Right cardiac atrium (tissue), 5 donors: ENCODE measurements around the gene PDRG1. TPM values are rescaled to one million over a fixed set of nuclear protein-coding genes. Genes with fewer than 3 reads are reported as not detected.
"Not testable (repeated sequence)": the region's sequence is repeated elsewhere in the genome, so short reads cannot be mapped to it uniquely, and the experiment has no call there.

Source experiments
- ATAC-seq, 2 donors: fragments of 200-7000 bp; cut with Tn5 transposase; one replicate each; pipeline versions ENCODE4 v1.8.0 to v1.9.1; 2020; ENCODE audit warnings: moderate library complexity in 2 of 2, mild to moderate bottlenecking in 1 of 2
- DNase-seq, 3 donors: peaks; one replicate each; pipeline ENCODE4 v3.0.0-alpha.2; 2020
- H3K27ac ChIP-seq: one replicate; pipeline ENCODE4 v1.5.1; 2013; ENCODE audit warnings: mild to moderate bottlenecking, low read length, control low read depth, moderate library complexity
- H3K27me3 ChIP-seq: one replicate; pipeline ENCODE4 v1.6.1; 2013; ENCODE audit not compliant: control insufficient read depth, insufficient read depth
- H3K4me1 ChIP-seq: one replicate; pipeline ENCODE4 v1.6.1; 2013; ENCODE audit warnings: low read length; ENCODE audit not compliant: control insufficient read depth, insufficient read depth
- H3K4me3 ChIP-seq: one replicate; pipeline ENCODE4 v1.5.1; 2013; ENCODE audit warnings: low read length, control low read depth
- H3K9me3 ChIP-seq: one replicate; pipeline ENCODE4 v1.6.1; 2013; ENCODE audit warnings: low read length; ENCODE audit not compliant: control insufficient read depth
- WGBS: extraction: QIAGEN DNeasy Blood & Tissue Kit; methylation state at CpG from one replicate; pipeline ENCODE4 v1.1.7; 2013; 5-methylcytosine and 5-hydroxymethylcytosine counted together
- intact Hi-C, 4 donors: fragments of 100-400 bp; cut with DNase I; formaldehyde crosslinking; loops; one replicate each; pipeline versions ENCODE4 v1.11.0 to v1.14.0; 2022 to 2023
- polyA plus RNA-seq: library from polyadenylated mRNA; stranded (reverse); fragments of 200-250 nt; gene quantifications from one replicate; pipeline ENCODE4 v1.2.3, GENCODE V29; 2013
- total RNA-seq, 4 donors: library from RNA; stranded (reverse); fragmentation: NEBNext Ultra II Directional; extraction: Animal tissue kit (Norgen Biotek cat#: 25700); gene quantifications; one replicate each; pipeline ENCODE4 v1.2.1, GENCODE V29; 2021
- donor health status: healthy with polysubstance abuse.
- donor health status: DM: no; HTN: yes; CAD: no.
- donor health status: DM: no; HTN: no; CAD: no.
- donor health status: DM: no; HTN: yes; CAD: no; lungs with severe emphysema.
- donor health status: DM: yes; HTN: yes; CAD: no.

The PDRG1 gene
- total and polyA plus RNA-seq, 5 donors, result 7.4 to 11.9 (median 8.8) TPM

DNA sequence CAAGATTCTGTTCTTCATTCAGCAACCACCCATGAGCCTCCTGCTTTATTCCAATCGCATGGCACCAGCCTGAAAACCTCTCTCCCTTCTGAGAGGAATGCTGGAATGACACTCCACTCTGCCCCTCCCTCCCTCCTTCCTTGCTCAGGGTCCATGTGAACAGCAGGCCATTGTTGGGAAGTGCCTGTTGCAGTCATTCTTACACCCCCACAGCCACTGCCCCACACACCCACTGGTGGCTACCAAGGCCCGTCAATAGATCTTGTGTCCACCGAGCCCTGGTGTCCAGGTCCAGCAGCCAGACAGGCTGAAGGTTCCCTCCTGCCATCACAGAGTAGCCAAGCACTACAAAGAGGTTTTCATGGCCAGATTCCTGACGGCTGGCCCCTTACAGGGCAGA lies 6.5 kb downstream of the PDRG1 start:
- Histone ChIP-seq H3K4me3 (no peak overlapping the region), H3K27me3 (no peaks in the 10 kb centered on the region), H3K4me1 (peaks cover 4% of the 10 kb centered on the region), H3K9me3 (no peaks in the 10 kb centered on the region), H3K27ac (no peak overlapping the region)
- WGBS, result 79% methylated on average over 4 of the region's 4 CpGs
- DNase-seq (no peak), ATAC-seq (no peak)
- intact Hi-C loops, result no loop called here

DNA sequence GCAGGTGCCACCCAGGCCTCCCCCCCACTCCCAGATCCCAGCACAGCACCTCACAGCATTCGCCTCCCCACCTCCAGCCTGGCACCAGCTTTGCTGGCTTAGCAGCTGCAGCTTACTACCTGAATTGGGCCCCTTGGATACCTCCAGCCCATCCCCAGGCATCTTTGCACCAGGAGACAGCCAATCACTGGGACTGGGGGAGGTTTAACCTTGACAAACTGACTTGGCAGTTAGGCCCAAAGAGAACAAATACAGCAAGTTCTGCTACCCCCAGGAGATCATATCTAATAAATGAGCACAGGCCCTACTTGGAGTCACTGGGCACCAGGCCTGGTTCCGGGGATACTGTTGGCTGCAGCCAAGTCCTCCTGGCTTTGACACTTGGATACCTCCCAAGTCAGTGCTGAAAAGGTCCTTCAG lies 8.8 kb downstream of the PDRG1 start:
- H3K9me3 ChIP-seq, result no peaks in the 10 kb centered on the region
- intact Hi-C loops, result no loop called here
- 42% methylated on average over 2 of the region's 2 CpGs for WGBS
- H3K27me3 ChIP-seq, result no peaks in the 10 kb centered on the region
- H3K4me1 ChIP-seq, result peaks cover 2% of the 10 kb centered on the region
- no peak overlapping the region for H3K4me3 ChIP-seq
- H3K27ac ChIP-seq, result peak overlapping the region; percentile 25
- ATAC-seq, result peak; percentile 57 to 81
- peak; percentile 65 to 87 (median 77) for DNase-seq

DNA sequence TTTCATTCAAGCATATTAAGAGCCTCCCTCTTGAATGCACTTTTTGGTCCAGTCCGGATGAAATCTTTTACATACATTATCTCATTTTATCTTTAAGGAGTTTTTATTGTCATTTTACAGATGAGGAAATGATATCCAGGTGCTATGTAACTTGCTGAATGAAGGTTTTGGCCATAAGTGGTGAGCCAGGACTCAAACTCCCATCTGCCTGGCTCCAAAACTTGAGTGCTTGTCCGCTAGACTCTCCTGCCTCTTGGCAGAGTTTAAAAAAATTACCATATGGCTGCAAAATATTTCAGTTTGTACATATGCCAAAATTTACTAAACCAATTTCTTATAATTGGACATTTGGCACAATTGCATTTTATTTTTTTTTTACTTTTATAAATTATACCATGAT lies 12.2 kb downstream of the PDRG1 start:
- Histone ChIP-seq H3K9me3 (no peaks in the 10 kb centered on the region), H3K4me1 (peaks cover 2% of the 10 kb centered on the region), H3K27ac (no peak overlapping the region), H3K4me3 (no peak overlapping the region), H3K27me3 (no peaks in the 10 kb centered on the region)
- intact Hi-C loops, result no loop called here
- no peak for ATAC-seq
- no peak for DNase-seq
- WGBS, result 92% methylated on average over 2 of the region's 2 CpGs

DNA sequence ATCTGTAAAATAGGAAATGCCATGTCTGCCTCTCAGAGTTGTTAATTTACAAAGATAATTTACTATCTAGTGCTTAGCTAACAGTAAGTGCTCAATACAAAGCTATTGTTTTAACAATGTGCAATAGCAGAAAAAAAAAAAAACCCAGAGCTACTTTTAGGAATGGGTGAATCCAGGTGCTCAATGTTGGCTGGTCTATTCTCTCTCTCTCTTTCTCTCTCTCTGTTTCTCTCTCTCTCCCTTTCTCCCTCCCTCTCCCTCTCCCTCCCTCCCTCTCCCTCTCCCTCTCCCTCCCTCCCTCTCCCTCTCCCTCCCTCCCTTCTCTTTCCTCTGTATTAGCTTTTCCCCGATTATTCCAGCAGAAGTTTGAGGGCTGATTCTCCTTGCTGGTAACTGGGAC lies 14.0 kb downstream of the PDRG1 start:
- ATAC-seq (no peak), DNase-seq (no peak)
- WGBS, result 78% methylated on average over 1 of the region's 1 CpG
- Histone ChIP-seq H3K4me3 (no peak overlapping the region), H3K9me3 (no peaks in the 10 kb centered on the region), H3K4me1 (no peaks in the 10 kb centered on the region), H3K27me3 (no peaks in the 10 kb centered on the region), H3K27ac (no peak overlapping the region)
- intact Hi-C loops, result no loop called here

DNA sequence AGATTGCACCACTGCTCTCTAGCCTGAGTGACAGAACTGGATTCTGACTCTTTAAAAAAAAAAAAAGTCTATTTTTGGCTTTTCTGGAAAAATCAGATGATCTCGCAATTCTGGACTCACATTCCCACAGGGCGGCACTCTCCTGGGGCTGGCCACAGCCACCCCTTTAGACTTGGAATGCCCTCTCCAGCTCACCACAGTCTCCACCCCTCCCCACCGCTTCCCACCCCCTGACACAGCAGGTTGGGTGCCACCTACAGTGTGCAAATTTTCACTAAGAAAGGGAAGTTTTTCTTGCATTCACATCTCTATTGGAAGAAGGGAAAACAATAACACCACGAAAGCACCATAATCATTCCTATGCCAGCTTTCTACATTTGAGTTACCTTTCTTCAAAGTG lies 15.4 kb downstream of the PDRG1 start:
- H3K4me1 ChIP-seq, result no peaks in the 10 kb centered on the region
- DNase-seq, result no peak
- intact Hi-C loops, result no loop called here

DNA sequence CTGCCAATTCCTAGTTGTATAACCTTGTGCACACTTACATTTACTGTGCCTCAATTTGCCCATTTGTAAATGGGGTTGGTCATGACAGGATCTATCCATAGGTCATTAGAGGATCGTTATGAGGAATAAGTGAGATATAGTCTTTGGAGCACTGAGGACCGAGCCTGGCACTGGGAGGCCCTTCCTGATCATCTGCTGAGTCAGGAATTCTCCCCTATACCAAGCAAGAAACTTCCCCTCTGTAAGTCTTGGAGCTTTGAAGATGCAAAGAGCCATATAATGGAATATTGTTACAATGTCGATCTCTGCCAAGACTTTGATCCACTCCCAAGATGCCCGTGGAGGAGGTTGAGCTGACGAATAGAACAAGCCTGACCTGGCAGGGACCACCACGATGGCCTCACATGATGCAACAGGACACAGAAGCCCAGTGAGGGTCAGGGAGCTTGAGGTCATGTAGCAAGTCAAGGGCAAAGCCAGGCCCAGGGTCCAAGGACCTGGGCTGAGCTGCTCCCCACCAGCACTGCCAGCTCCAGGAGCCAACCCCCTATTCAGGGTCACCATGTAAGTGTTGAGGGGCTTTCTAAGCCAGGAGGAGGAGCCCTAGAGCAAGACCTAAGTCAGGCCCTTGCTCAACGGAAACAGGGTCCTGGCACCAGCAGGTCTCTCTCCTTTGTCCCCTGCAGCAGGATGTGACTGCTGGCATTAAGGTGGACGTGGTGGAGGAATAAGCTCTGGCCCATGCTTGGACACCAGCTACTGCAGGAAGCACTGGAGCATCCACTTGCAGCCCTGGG lies 16.7 kb downstream of the PDRG1 start:
- DNase-seq, result no peak
- Histone ChIP-seq H3K4me3 (no peak overlapping the region), H3K9me3 (no peaks in the 10 kb centered on the region), H3K4me1 (no peaks in the 10 kb centered on the region), H3K27me3 (no peaks in the 10 kb centered on the region), H3K27ac (no peak overlapping the region)
- intact Hi-C loops, result no loop called here
- WGBS, result 66% methylated on average over 8 of the region's 8 CpGs
- peak in 1 of 2 donors; percentile 22 for ATAC-seq

More for the DNA sequence above, 15.4 kb downstream of the PDRG1 start:
- Histone ChIP-seq H3K27me3 (no peaks in the 10 kb centered on the region), H3K9me3 (no peaks in the 10 kb centered on the region), H3K4me3 (no peak overlapping the region), H3K27ac (no peak overlapping the region)
- 65% methylated on average over 4 of the region's 4 CpGs for WGBS
- no peak for ATAC-seq

DNA sequence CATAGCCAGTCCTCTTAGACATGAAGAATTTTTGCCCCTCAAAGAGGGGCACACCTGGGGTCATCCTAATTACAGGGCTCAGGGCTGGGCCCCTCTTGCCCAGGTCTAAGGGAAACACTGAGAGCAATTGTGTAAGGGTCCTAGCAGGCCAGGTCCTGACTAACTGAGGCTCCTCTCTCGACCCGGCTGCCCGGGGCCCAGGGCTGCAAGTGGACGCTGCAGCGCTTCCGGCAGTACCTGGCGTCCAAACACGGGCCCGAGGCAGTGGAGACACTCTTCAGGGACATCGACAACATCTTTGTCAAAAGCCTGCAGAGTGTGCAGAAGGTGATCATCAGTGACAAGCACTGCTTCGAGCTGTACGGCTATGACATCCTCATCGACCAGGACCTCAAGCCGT lies 17.4 kb downstream of the PDRG1 start:
- 86% methylated on average over 14 of the region's 14 CpGs for WGBS
- intact Hi-C loops, result no loop called here
- Histone ChIP-seq H3K4me3 (no peak overlapping the region), H3K9me3 (no peaks in the 10 kb centered on the region), H3K27ac (no peak overlapping the region), H3K27me3 (no peaks in the 10 kb centered on the region), H3K4me1 (no peaks in the 10 kb centered on the region)
- no peak for DNase-seq
- ATAC-seq, result no peak

DNA sequence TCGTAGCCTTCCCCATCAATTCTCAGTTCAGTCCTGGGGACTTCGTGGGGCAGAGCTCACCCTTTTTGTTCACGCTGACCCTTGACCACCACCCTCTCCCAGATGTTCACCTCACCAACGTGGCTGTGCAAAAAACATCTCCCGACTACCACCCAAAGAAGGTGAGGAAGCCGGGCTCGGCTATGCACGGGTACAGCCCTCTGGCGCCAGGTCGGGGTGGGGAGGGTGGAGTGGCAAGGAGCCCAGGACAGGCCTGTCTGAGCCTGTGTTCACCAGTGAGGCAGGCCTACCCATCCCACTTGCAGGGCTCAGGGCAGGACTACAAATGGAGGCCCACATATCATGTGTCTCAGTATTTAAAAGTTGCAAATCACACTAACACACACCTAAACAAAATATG lies 18.1 kb downstream of the PDRG1 start:
- Histone ChIP-seq H3K27me3 (no peaks in the 10 kb centered on the region), H3K9me3 (no peaks in the 10 kb centered on the region), H3K4me3 (no peak overlapping the region), H3K27ac (no peak overlapping the region), H3K4me1 (no peaks in the 10 kb centered on the region)
- no peak for ATAC-seq
- DNase-seq, result no peak
- 85% methylated on average over 10 of the region's 10 CpGs for WGBS
- intact Hi-C loops, result no loop called here

DNA sequence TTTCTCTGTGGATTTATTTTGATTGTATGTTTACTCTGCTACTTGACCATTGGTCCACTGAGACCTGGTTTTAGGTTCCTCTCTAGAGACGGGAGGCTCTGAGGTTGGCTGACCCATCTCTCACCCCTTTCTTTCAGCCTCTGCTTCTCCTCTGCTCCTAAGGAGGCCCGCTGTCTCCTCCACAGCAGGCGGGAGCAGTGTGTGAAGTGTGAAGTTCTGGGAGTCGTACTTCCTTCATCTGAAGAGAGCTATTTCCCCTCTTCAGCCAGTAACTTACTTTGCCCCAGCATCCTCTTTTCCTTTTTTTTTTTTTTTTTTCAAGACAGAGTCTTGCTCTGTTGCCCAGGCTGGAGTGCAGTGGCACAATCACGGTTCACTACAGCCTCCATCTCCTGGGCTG lies 21.1 kb downstream of the PDRG1 start:
- no peaks in the 10 kb centered on the region for H3K9me3 ChIP-seq
- intact Hi-C loops, result no loop called here
- H3K4me1 ChIP-seq, result no peaks in the 10 kb centered on the region
- DNase-seq, result no peak
- H3K4me3 ChIP-seq, result no peak overlapping the region
- 27% methylated on average over 5 of the region's 5 CpGs for WGBS
- no peak for ATAC-seq
- no peaks in the 10 kb centered on the region for H3K27me3 ChIP-seq
- H3K27ac ChIP-seq, result no peak overlapping the region

DNA sequence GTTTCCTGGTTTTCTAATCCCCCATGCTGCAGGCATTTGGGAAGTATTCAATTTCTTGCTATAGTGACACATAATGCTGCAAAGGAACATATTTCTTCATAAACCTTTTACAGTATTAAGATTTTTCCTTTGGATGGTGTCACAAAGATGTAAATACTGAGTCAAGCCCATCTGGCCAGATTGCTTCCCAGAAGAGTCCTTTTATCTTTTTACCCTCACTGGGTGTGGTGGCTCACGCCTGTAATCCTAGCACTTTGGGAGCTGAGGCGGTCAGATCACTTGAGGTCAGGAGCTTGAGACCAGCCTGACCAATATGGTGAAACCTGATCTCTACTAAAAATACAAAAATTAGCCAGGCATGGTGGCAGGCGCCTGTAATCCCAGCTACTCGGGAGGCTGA lies 22.2 kb downstream of the PDRG1 start:
- 74% methylated on average over 4 of the region's 4 CpGs for WGBS
- intact Hi-C loops, H3K9me3 ChIP-seq, ATAC-seq, DNase-seq, H3K4me3 ChIP-seq, H3K27ac ChIP-seq, H3K27me3 ChIP-seq, H3K4me1 ChIP-seq: not testable (repeated sequence)

DNA sequence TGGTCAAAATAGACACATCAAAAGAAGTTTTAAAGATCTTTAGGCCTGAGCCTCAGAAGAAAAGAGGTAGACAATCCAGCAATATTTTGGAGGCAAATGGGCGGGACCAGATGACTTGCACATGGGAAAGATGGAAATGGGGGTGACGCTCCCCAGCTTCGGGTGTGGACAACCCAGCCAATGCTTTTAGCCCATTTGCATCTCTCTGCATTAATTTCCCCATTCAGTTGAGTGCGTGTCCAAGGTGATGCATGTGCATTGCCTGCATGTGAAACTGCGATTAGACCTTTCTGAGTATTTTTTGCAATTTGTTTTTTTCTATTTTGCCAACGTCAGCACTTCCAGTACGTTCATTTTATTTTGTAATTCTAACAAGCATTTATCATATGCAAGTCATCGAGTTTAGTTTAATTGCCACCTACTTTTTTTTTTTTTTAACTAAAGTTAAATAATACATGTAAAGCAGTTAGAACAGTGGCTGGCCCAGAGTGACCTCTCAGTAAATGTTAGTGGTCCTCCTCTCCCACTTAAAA lies 24.2 kb downstream of the PDRG1 start:
- Histone ChIP-seq H3K4me1 (no peaks in the 10 kb centered on the region), H3K9me3 (no peaks in the 10 kb centered on the region), H3K4me3 (no peak overlapping the region), H3K27ac (no peak overlapping the region), H3K27me3 (no peaks in the 10 kb centered on the region)
- no peak for DNase-seq
- no peak for ATAC-seq
- intact Hi-C loops, result no loop called here
- 82% methylated on average over 8 of the region's 8 CpGs for WGBS
